Ishikawa (cell line): ENCODE data around the gene SYK.

Experiments used
- CEBPB ChIP-seq: IDR thresholded peaks from 2 replicates; pipeline ENCODE4 v1.6.1; 2012
- EP300 ChIP-seq: IDR thresholded peaks from 2 replicates; pipeline ENCODE4 v1.6.1; 2012; ENCODE audit warnings: borderline replicate concordance
- MAX ChIP-seq: IDR thresholded peaks from 2 replicates; pipeline ENCODE4 v1.6.1; 2012
- REST ChIP-seq: IDR thresholded peaks from 2 replicates; pipeline ENCODE4 v1.6.1; 2012; ENCODE audit warnings: low read depth, mild to moderate bottlenecking
- TAF1 ChIP-seq: IDR thresholded peaks from 2 replicates; pipeline ENCODE4 v1.6.1; 2012; ENCODE audit warnings: low read depth, mild to moderate bottlenecking
- TCF12 ChIP-seq: IDR thresholded peaks from 2 replicates; pipeline ENCODE4 v1.6.1; 2012; ENCODE audit warnings: low read depth
- TEAD4 ChIP-seq: IDR thresholded peaks from 2 replicates; pipeline ENCODE4 v1.6.1; 2012

GRCh38 chr9:90813523-90813922 lies 11.9 kb downstream of the SYK start:
- no peak for TF ChIP-seq EP300
- TF ChIP-seq REST = no peak
- TF ChIP-seq MAX = no peak
- no peak for TF ChIP-seq TEAD4
- TF ChIP-seq TCF12 = no peak
- no peak for TF ChIP-seq CEBPB
- TF ChIP-seq TAF1 = no peak
